22Rv1 (cell line): ENCODE results near the gene DNAJC2.
"Not testable (repeated sequence)": the region's sequence is repeated elsewhere in the genome, so short reads cannot be mapped to it uniquely, and the experiment has no call there.

Experiments used
- CTCF ChIP-seq: fragments of 450-650 bp; IDR thresholded peaks from 2 replicates; pipeline ENCODE4 v1.5.1; 2017; ENCODE audit warnings: mild to moderate bottlenecking
- ZFX ChIP-seq: fragments of 450-650 bp; IDR thresholded peaks from 2 replicates; pipeline ENCODE4 v1.6.1; 2017; ENCODE audit warnings: antibody characterized with exemption, borderline replicate concordance

- TF ChIP-seq CTCF, ZFX: not testable (repeated sequence)
Observed at GRCh38 chr7:103273374-103273773, 71.2 kb downstream of the DNAJC2 start.
